Measurements from ENCODE around the gene RAB31. TPM values are rescaled to one million over a fixed set of nuclear protein-coding genes. Genes with fewer than 3 reads are reported as not detected.

The RAB31 gene
- total and polyA plus RNA-seq, 2 of the 13 experiments (the other 11 are each of a cell fraction or from before 2014, with no cell fraction given): 1.1 to 1.7 TPM

DNA sequence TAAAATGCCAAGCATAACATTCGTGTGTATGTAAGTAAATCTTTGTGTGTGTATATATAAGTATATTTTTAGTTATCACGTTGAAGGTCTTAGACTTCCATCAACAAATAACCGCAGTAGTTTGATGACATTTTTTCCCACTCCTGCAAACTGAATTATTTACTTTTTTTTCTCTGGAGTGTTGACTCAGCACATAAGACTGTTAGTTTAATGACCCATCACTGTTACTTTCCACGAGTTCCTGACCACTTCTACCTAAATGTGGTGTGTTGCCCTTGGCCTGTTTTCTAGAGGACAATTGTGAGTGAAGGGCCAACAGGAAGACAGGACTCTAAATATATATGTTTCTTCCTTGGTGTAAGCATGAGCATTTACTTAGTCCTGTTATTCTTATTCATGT lies 106.3 kb downstream of the RAB31 start (continued):
- TF ChIP-seq NCOA2 (CRISPR knock-in tag; IDR thresholded peaks at IDR 0.05) (peak; percentile 87), FOXP1 (IDR thresholded peaks at IDR 0.05) (no peak), FOXP1 (CRISPR knock-in tag; IDR thresholded peaks at IDR 0.05) (peak; percentile 82), ZNF33A (CRISPR knock-in tag; IDR thresholded peaks at IDR 0.05; ENCODE audit: borderline replicate concordance) (peak; percentile 55; the same call in 1 of the 2 replicates), ZFYVE20 (CRISPR knock-in tag; IDR thresholded peaks at IDR 0.05; ENCODE audit: borderline replicate concordance, low read depth) (no peak), SOX6 (IDR thresholded peaks at IDR 0.05) (no peak), SOX6 (CRISPR knock-in tag; IDR thresholded peaks at IDR 0.05) (peak; percentile 68), ZNF230 (CRISPR knock-in tag; IDR thresholded peaks at IDR 0.05) (no peak), ISL2 (CRISPR knock-in tag; IDR thresholded peaks at IDR 0.05) (peak; percentile 73), ZBTB7A (CRISPR knock-in tag; IDR thresholded peaks at IDR 0.05) (no peak), RBFOX2 (IDR thresholded peaks at IDR 0.05; ENCODE audit: low read depth, low read length) (no peak), PHB2 (IDR thresholded peaks at IDR 0.05; ENCODE audit: partially characterized antibody) (no peak), ZNF501 (CRISPR knock-in tag; IDR thresholded peaks at IDR 0.05) (no peak), WIZ (CRISPR knock-in tag; IDR thresholded peaks at IDR 0.05) (no peak), ZKSCAN8 (CRISPR knock-in tag; IDR thresholded peaks at IDR 0.05; ENCODE audit: borderline replicate concordance) (peak; percentile 31; the same call in 1 of the 2 replicates), MED1 (CRISPR knock-in tag; IDR thresholded peaks at IDR 0.05) (peak; percentile 83), ZNF709 (CRISPR knock-in tag; IDR thresholded peaks at IDR 0.05) (no peak), ZNF331 (CRISPR knock-in tag; IDR thresholded peaks at IDR 0.05) (0 out of 2 replicates have a peak, but pooled peaks have one; percentile 44), PAWR (CRISPR knock-in tag; IDR thresholded peaks at IDR 0.05; ENCODE audit: borderline replicate concordance) (no peak)
- TF ChIP-seq, protein P1, sequence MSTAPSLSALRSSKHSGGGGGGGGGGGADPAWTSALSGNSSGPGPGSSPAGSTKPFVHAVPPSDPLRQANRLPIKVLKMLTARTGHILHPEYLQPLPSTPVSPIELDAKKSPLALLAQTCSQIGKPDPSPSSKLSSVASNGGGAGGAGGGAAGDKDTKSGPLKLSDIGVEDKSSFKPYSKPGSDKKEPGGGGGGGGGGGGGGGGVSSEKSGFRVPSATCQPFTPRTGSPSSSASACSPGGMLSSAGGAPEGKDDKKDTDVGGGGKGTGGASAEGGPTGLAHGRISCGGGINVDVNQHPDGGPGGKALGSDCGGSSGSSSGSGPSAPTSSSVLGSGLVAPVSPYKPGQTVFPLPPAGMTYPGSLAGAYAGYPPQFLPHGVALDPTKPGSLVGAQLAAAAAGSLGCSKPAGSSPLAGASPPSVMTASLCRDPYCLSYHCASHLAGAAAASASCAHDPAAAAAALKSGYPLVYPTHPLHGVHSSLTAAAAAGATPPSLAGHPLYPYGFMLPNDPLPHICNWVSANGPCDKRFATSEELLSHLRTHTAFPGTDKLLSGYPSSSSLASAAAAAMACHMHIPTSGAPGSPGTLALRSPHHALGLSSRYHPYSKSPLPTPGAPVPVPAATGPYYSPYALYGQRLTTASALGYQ (CRISPR knock-in tag; IDR thresholded peaks at IDR 0.05): peak; percentile 81
- TF ChIP-seq, protein P2, sequence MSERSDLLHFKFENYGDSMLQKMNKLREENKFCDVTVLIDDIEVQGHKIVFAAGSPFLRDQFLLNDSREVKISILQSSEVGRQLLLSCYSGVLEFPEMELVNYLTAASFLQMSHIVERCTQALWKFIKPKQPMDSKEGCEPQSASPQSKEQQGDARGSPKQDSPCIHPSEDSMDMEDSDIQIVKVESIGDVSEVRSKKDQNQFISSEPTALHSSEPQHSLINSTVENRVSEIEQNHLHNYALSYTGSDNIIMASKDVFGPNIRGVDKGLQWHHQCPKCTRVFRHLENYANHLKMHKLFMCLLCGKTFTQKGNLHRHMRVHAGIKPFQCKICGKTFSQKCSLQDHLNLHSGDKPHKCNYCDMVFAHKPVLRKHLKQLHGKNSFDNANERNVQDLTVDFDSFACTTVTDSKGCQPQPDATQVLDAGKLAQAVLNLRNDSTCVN (CRISPR knock-in tag; IDR thresholded peaks at IDR 0.05; ENCODE audit: borderline replicate concordance): peak; percentile 96
- TF ChIP-seq, protein P3, sequence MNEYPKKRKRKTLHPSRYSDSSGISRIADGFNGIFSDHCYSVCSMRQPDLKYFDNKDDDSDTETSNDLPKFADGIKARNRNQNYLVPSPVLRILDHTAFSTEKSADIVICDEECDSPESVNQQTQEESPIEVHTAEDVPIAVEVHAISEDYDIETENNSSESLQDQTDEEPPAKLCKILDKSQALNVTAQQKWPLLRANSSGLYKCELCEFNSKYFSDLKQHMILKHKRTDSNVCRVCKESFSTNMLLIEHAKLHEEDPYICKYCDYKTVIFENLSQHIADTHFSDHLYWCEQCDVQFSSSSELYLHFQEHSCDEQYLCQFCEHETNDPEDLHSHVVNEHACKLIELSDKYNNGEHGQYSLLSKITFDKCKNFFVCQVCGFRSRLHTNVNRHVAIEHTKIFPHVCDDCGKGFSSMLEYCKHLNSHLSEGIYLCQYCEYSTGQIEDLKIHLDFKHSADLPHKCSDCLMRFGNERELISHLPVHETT (CRISPR knock-in tag; conservative IDR thresholded peaks at IDR 0.05): no peak
- TF ChIP-seq, protein P4, sequence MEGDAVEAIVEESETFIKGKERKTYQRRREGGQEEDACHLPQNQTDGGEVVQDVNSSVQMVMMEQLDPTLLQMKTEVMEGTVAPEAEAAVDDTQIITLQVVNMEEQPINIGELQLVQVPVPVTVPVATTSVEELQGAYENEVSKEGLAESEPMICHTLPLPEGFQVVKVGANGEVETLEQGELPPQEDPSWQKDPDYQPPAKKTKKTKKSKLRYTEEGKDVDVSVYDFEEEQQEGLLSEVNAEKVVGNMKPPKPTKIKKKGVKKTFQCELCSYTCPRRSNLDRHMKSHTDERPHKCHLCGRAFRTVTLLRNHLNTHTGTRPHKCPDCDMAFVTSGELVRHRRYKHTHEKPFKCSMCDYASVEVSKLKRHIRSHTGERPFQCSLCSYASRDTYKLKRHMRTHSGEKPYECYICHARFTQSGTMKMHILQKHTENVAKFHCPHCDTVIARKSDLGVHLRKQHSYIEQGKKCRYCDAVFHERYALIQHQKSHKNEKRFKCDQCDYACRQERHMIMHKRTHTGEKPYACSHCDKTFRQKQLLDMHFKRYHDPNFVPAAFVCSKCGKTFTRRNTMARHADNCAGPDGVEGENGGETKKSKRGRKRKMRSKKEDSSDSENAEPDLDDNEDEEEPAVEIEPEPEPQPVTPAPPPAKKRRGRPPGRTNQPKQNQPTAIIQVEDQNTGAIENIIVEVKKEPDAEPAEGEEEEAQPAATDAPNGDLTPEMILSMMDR (CRISPR knock-in tag; IDR thresholded peaks at IDR 0.05): no peak
